Measurements from ENCODE around the gene SPATA31C1.

- TF ChIP-seq REST (IDR thresholded peaks at IDR 0.05), result no peak
- TF ChIP-seq PBX3 (IDR thresholded peaks at IDR 0.05), result no peak
- no peak for TF ChIP-seq CTCF (IDR thresholded peaks at IDR 0.05)
- no peak for TF ChIP-seq HMGXB4 (CRISPR knock-in tag; IDR thresholded peaks at IDR 0.05; ENCODE audit: borderline replicate concordance)
- TF ChIP-seq SMC3 (IDR thresholded peaks at IDR 0.05), result no peak
- no peak for TF ChIP-seq MAFK (IDR thresholded peaks at IDR 0.05; ENCODE audit: partially characterized antibody)
- TF ChIP-seq MAX (IDR thresholded peaks at IDR 0.05), result no peak
- TF ChIP-seq NPAS2 (CRISPR knock-in tag; IDR thresholded peaks at IDR 0.05; ENCODE audit: borderline replicate concordance), result no peak
- TF ChIP-seq HDAC2 (IDR thresholded peaks at IDR 0.05), result no peak
- TF ChIP-seq HOXA7 (CRISPR knock-in tag; IDR thresholded peaks at IDR 0.05), result no peak
- no peak for TF ChIP-seq E2F6 (IDR thresholded peaks at IDR 0.05; ENCODE audit: borderline replicate concordance, low read depth)
These were observed 46.0 kb downstream of the SPATA31C1 start for GRCh38 chr9:87963770-87964169.

Measured in A549 (cell line).